HG03280 (cell line): ENCODE measurements around the gene ATP5MC2.

Experiments used
- ATAC-seq: cut with Tn5 transposase; IDR thresholded peaks from one replicate; pipeline ENCODE4 v1.9.1; 2021; ENCODE audit warnings: mild to moderate bottlenecking, moderate library complexity; ENCODE audit not compliant: unreplicated experiment

The ATP5MC2 gene

DNA sequence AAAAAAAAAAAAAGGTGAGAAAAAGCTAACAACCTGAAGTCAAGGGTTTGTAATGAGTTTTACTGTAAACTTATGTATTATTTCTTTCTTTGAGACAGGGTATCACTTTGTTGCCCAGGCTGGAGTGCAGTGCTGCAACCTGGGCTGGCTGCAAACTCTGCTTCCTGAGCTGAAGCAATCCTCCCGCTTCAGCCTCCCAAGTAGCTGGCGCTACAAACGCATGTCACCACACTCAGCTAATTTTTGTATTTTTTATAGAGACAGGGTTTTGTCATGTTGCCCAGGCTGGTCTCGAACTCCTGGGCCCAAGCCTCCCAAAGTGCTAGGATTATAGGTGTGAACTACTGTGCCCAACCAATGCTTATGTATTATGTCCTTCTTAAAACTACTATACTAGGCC is 58.9 kb downstream of the ATP5MC2 start:
- no peak for ATAC-seq
